Lung (tissue), 12 donors: ENCODE measurements around the gene CNKSR3. TPM values are rescaled to one million over a fixed set of nuclear protein-coding genes. Genes with fewer than 3 reads are reported as not detected.

Experiments used
- ATAC-seq: fragments of 200-7000 bp; cut with Tn5 transposase; one replicate; pipeline ENCODE4 v1.9.1; 2020; ENCODE audit warnings: moderate number of reproducible peaks; ENCODE audit not compliant: insufficient read depth, low FRiP score
- DNase-seq, 3 donors: peaks; one replicate each; pipeline ENCODE4 v3.0.0-alpha.2; 2013 to 2017
- H3K27ac ChIP-seq, 2 donors: one replicate each; pipeline ENCODE4 v1.5.1; 2013; ENCODE audit warnings: mild to moderate bottlenecking in 2 of 2, moderate library complexity in 2 of 2, control low read depth in 1 of 2, inconsistent platforms in 1 of 2, low read depth in 1 of 2, low read length in 1 of 2
- H3K27me3 ChIP-seq, 3 donors: one replicate each; pipeline ENCODE4 v1.5.1; 2013; ENCODE audit warnings: low read length in 2 of 3; ENCODE audit not compliant: control insufficient read depth in 3 of 3, insufficient read depth in 3 of 3
- H3K36me3 ChIP-seq, 4 donors: one replicate each; pipeline ENCODE4 v1.5.1; 2013; ENCODE audit warnings: low read length in 4 of 4, mild to moderate bottlenecking in 1 of 4, moderate library complexity in 1 of 4; ENCODE audit not compliant: control insufficient read depth in 4 of 4, insufficient read depth in 4 of 4
- H3K4me1 ChIP-seq, 5 donors: one replicate each; pipeline ENCODE4 v1.5.1; 2013; ENCODE audit warnings: low read length in 5 of 5, mild to moderate bottlenecking in 2 of 5, moderate library complexity in 1 of 5; ENCODE audit not compliant: control insufficient read depth in 5 of 5, insufficient read depth in 5 of 5
- H3K4me3 ChIP-seq: one replicate; pipeline ENCODE4 v1.5.1; 2013; ENCODE audit warnings: mild to moderate bottlenecking, control low read depth, moderate library complexity
- H3K9ac ChIP-seq, 2 donors: one replicate each; pipeline ENCODE4 v1.5.1; 2013; ENCODE audit warnings: low read length in 2 of 2, control low read depth in 1 of 2; ENCODE audit not compliant: insufficient read depth in 1 of 2
- H3K9me3 ChIP-seq, 4 donors: one replicate each; pipeline ENCODE4 v1.5.1; 2013; ENCODE audit warnings: low read length in 3 of 4, mild to moderate bottlenecking in 1 of 4, moderate library complexity in 1 of 4; ENCODE audit not compliant: control insufficient read depth in 4 of 4, insufficient read depth in 3 of 4
- CTCF ChIP-seq: IDR thresholded peaks from 2 replicates; pipeline ENCODE4 v1.5.1; 2012; ENCODE audit warnings: mild to moderate bottlenecking; ENCODE audit errors: control extremely low read depth, extremely low read depth
- WGBS, 2 donors: extraction: QIAGEN DNeasy Blood & Tissue Kit; methylation state at CpG; one replicate each; pipeline ENCODE4 v1.1.7; 2013; 5-methylcytosine and 5-hydroxymethylcytosine counted together
- polyA plus RNA-seq, 2 donors: library from polyadenylated mRNA; stranded (reverse); fragments of 200-250 nt; gene quantifications; one replicate each; pipeline ENCODE4 v1.2.1, GENCODE V29; 2013
- total RNA-seq, 2 donors: library from RNA; depleted of rRNA in 1 of 2; stranded (reverse); fragments of >200 nt in 1 of 2; gene quantifications; one replicate each; pipeline ENCODE4 v1.2.1, GENCODE V29; 2014 to 2021
- donor health status: control.
- donor health status: control.
- donor health status: Bipolar disorder and iron deficiency.
- donor health status: healthy.
- donor health status: DM: yes; HTN: yes; CAD: no.

CNKSR3 gene
- total and polyA plus RNA-seq, 4 donors = 3.5 to 23.9 (median 13.7) TPM

- no peak for TF ChIP-seq CTCF
- ATAC-seq (no peak), DNase-seq (no peak)
- WGBS, 2 donors = 96 to 98% methylated on average over 3 of the region's 3 CpGs
- H3K4me1 ChIP-seq = peaks cover 0 to 4% (median 0%) of the 10 kb centered on the region in 5 donors
- H3K9me3 ChIP-seq = peaks cover 0 to 3% (median under 1%) of the 10 kb centered on the region in 4 donors
- no peaks in the 10 kb centered on the region for H3K36me3 ChIP-seq
- no peaks in the 10 kb centered on the region for H3K27me3 ChIP-seq
- H3K27ac ChIP-seq = no peak overlapping the region
- no peak overlapping the region for H3K9ac ChIP-seq
- no peak overlapping the region for H3K4me3 ChIP-seq
Observed at GRCh38 chr6:154379585-154379984, 130.9 kb downstream of the CNKSR3 start.

GRCh38 chr6:154378518-154378917 is 132.0 kb downstream of the CNKSR3 start:
- 82 to 87% methylated on average over 2 of the region's 2 CpGs for WGBS, 2 donors
- H3K9ac ChIP-seq = no peak overlapping the region
- no peaks in the 10 kb centered on the region for H3K27me3 ChIP-seq
- no peak overlapping the region for H3K27ac ChIP-seq
- ATAC-seq = no peak
- no peaks in the 10 kb centered on the region for H3K36me3 ChIP-seq
- H3K4me1 ChIP-seq = peaks cover 0 to 4% (median 0%) of the 10 kb centered on the region in 5 donors
- H3K4me3 ChIP-seq = no peak overlapping the region
- H3K9me3 ChIP-seq = peaks cover 0 to 3% (median under 1%) of the 10 kb centered on the region in 4 donors
- peak; percentile 48 to 86 (median 82) for DNase-seq
- TF ChIP-seq CTCF = no peak

DNA sequence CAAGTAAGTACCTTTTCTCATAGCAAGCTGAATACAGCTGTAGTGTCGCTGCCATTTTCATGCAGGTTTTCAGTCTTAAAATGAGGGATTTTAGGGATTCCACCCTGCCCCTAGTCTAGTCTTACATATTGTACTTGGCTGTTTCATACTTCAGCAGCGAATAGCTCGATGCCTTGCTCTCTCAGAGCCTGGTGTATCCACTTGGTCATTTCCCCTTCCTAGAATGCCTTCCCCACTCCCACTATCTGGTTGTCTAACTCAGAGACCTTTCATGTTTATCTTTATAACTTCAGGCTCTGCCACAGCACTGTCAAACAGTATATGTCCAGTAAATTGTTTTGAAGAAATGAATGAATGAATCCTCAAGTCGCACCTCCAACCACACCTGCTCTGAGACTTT is 132.8 kb downstream of the CNKSR3 start:
- Histone ChIP-seq H3K27ac (no peak overlapping the region), H3K4me3 (no peak overlapping the region), H3K36me3 (no peaks in the 10 kb centered on the region), H3K27me3 (no peaks in the 10 kb centered on the region), H3K9ac (no peak overlapping the region), H3K9me3 (no peaks in the 10 kb centered on the region), H3K4me1 (peaks cover 0 to 4% (median 0%) of the 10 kb centered on the region in 5 donors)
- DNase-seq = no peak
- WGBS, 2 donors = 87 to 91% methylated on average over 4 of the region's 4 CpGs
- TF ChIP-seq CTCF = no peak
- no peak for ATAC-seq

DNA sequence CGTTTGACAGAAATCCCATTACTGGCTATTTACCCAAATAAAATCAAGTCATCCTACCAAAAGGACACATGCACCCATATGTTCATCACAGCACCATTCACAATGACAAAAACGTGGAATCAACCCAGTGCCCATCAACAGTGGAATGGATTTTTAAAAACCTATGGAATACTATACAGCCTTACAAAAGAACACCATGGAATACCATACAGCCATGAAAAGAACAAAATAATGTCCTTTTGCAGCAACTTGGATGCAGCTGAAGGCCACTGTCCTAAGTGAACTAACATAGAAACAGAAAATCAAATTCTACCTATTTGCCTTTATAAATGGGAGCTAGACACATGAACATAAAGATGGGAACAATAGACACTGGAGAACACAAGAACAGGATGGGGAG is 136.5 kb downstream of the CNKSR3 start:
- H3K4me3 ChIP-seq = no peak overlapping the region
- ATAC-seq (no peak), DNase-seq (no peak)
- no peak overlapping the region for H3K27ac ChIP-seq
- no peaks in the 10 kb centered on the region for H3K36me3 ChIP-seq
- no peaks in the 10 kb centered on the region for H3K9me3 ChIP-seq
- WGBS, 2 donors = 78 to 97% methylated on average over 2 of the region's 2 CpGs
- no peaks in the 10 kb centered on the region for H3K27me3 ChIP-seq
- peaks cover 0 to 32% (median 0%) of the 10 kb centered on the region in 5 donors for H3K4me1 ChIP-seq
- no peak for TF ChIP-seq CTCF
- H3K9ac ChIP-seq = no peak overlapping the region
